ENCODE results near the gene GSTM4. TPM values are rescaled to one million over a fixed set of nuclear protein-coding genes. Genes with fewer than 3 reads are reported as not detected.

GSTM4 gene
- polyA plus RNA-seq, 2 of the 4 experiments (the other 2 are of a cell fraction), result 13.0 to 17.2 TPM

DNA sequence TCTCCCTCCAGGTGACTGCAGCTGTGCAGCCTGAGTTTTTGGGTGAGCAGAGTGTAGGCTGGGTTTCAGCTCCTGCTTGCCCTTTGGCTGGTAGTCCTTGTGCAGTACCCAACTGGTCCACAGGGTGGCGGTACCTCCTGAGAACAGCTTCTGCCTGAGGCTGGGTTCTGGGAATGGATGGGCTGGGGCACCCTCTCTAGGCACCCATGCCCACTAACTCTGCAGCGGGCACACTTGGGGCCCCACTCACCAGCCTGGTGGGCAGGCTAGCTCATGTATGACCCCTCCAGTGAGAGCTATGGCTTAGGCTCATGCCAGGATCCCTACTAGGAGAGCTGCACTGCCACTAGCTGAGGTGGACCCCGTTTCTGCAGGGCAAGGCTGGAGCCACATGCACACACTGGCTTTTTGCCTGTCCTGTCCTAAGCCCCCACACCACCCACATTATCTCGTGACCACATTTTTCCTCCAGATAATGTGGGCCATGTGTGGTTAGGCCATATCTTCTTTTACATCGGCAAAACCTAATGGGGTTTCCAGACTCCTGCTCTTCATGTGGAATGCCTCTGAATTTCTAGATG lies 15.5 kb upstream of the GSTM4 start:
- FAIRE-seq (no peak), ATAC-seq (peak; percentile 26 to 72; a peak in 4 of 6 replicates), DNase-seq (ENCODE audit: low read depth in 1 of 2, low spot score in 1 of 2) (peak in 1 of 2 experiments; percentile 58)
- ChIA-PET POLR2A (interaction anchor here (0.9 to 2.2 kb wide), 6 partner anchors 92 to 344 kb away, joined by 3 to 20 read pairs (median 4); partner anchors contain the start of genes AHCYL1 and GNAI3), CTCF (interaction anchor here (0.6 to 21.4 kb wide), 38 partner anchors 11 to 385 kb away, joined by 3 to 295 read pairs (median 5); partner anchors contain the start of genes AHCYL1, EPS8L3, GNAI3 and GSTM4)
- Histone ChIP-seq H3K4me1 (peaks cover 24% of the 10 kb centered on the region), H3K4me3 (no peak overlapping the region), H3K4me2 (no peak overlapping the region), H3K9me3 (no peaks in the 10 kb centered on the region), H3K27ac (no peak overlapping the region)
- no peak for TF ChIP-seq EP300 (IDR thresholded peaks at IDR 0.05)
- TF ChIP-seq ZNF302 (CRISPR knock-in tag; IDR thresholded peaks at IDR 0.05), result no peak
- no peak for TF ChIP-seq JUNB (IDR thresholded peaks at IDR 0.05)
- no peak for TF ChIP-seq GATA3 (IDR thresholded peaks at IDR 0.05; ENCODE audit: borderline replicate concordance)
- TF ChIP-seq, protein P1, sequence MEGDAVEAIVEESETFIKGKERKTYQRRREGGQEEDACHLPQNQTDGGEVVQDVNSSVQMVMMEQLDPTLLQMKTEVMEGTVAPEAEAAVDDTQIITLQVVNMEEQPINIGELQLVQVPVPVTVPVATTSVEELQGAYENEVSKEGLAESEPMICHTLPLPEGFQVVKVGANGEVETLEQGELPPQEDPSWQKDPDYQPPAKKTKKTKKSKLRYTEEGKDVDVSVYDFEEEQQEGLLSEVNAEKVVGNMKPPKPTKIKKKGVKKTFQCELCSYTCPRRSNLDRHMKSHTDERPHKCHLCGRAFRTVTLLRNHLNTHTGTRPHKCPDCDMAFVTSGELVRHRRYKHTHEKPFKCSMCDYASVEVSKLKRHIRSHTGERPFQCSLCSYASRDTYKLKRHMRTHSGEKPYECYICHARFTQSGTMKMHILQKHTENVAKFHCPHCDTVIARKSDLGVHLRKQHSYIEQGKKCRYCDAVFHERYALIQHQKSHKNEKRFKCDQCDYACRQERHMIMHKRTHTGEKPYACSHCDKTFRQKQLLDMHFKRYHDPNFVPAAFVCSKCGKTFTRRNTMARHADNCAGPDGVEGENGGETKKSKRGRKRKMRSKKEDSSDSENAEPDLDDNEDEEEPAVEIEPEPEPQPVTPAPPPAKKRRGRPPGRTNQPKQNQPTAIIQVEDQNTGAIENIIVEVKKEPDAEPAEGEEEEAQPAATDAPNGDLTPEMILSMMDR (IDR thresholded peaks at IDR 0.05), result peak; percentile 57
- no peak for TF ChIP-seq RCOR1 (IDR thresholded peaks at IDR 0.05; ENCODE audit: low read depth, low read length)
- no peak for TF ChIP-seq MYC (IDR thresholded peaks at IDR 0.05; ENCODE audit: borderline replicate concordance, low read length)
- no peak for TF ChIP-seq ZSCAN20 (CRISPR knock-in tag; IDR thresholded peaks at IDR 0.05)
- TF ChIP-seq CHD4 (IDR thresholded peaks at IDR 0.05; ENCODE audit: borderline replicate concordance), result no peak
- TF ChIP-seq, protein P2, sequence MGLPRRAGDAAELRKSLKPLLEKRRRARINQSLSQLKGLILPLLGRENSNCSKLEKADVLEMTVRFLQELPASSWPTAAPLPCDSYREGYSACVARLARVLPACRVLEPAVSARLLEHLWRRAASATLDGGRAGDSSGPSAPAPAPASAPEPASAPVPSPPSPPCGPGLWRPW (IDR thresholded peaks at IDR 0.05), result no peak
- TF ChIP-seq HOXA7 (CRISPR knock-in tag; IDR thresholded peaks at IDR 0.05), result no peak
- no peak for TF ChIP-seq ELK1 (IDR thresholded peaks at IDR 0.05; ENCODE audit: low read depth, low read length)
- TF ChIP-seq CBX2 (IDR thresholded peaks at IDR 0.05; ENCODE audit: borderline replicate concordance, low read depth), result no peak
- TF ChIP-seq HMGXB4 (CRISPR knock-in tag; IDR thresholded peaks at IDR 0.05; ENCODE audit: borderline replicate concordance), result no peak
- peak; percentile 50 for TF ChIP-seq SMC3 (IDR thresholded peaks at IDR 0.05)
- TF ChIP-seq HOXB5 (CRISPR knock-in tag; IDR thresholded peaks at IDR 0.05), result no peak
- no peak for TF ChIP-seq HOXB13 (CRISPR knock-in tag; IDR thresholded peaks at IDR 0.05; ENCODE audit: low read depth)
- TF ChIP-seq ZFP36 (IDR thresholded peaks at IDR 0.05; ENCODE audit: borderline replicate concordance, partially characterized antibody), result no peak
- no peak for TF ChIP-seq MAZ (IDR thresholded peaks at IDR 0.05; ENCODE audit: borderline replicate concordance, low read depth, low read length)
- no peak for TF ChIP-seq HDAC2 (IDR thresholded peaks at IDR 0.05)
- TF ChIP-seq NFE2L2 (conservative IDR thresholded peaks at IDR 0.05; ENCODE audit: low read length), result no peak
- TF ChIP-seq KDM1A (IDR thresholded peaks at IDR 0.05; ENCODE audit: low read depth), result no peak
- no peak for TF ChIP-seq SREBF2 (IDR thresholded peaks at IDR 0.05)
- TF ChIP-seq RAD21 (conservative IDR thresholded peaks at IDR 0.05 in 1 of 2, IDR thresholded peaks at IDR 0.05 in 1 of 2), result peak in 1 of 2 experiments; percentile 60; a peak in 4 of 5 replicates
- no peak for TF ChIP-seq ESRRA (IDR thresholded peaks at IDR 0.05; ENCODE audit: borderline replicate concordance, low read length)
- no peak for TF ChIP-seq FOSL2 (IDR thresholded peaks at IDR 0.05)
- TF ChIP-seq FOSL2 (CRISPR knock-in tag; IDR thresholded peaks at IDR 0.05), result no peak
- 49% methylated on average over 4 of the region's 5 CpGs for WGBS (ENCODE audit: missing lambda C conversion rate)
